GM12801 (cell line): ENCODE measurements around the gene GSS.

Source experiments
- CTCF ChIP-seq: IDR thresholded peaks from one replicate; pipeline ENCODE4 v1.5.1; 2011; ENCODE audit warnings: control low read depth; ENCODE audit not compliant: insufficient read length; ENCODE audit errors: extremely low read depth

Gene GSS

GRCh38 chr20:34970846-34971560 lies 15.4 kb upstream of the GSS start:
- no peak for TF ChIP-seq CTCF

GRCh38 chr20:34970193-34970840 lies 14.7 kb upstream of the GSS start:
- TF ChIP-seq CTCF: no peak

- TF ChIP-seq CTCF: no peak
Observed at GRCh38 chr20:34968042-34968775, 12.6 kb upstream of the GSS start.

DNA sequence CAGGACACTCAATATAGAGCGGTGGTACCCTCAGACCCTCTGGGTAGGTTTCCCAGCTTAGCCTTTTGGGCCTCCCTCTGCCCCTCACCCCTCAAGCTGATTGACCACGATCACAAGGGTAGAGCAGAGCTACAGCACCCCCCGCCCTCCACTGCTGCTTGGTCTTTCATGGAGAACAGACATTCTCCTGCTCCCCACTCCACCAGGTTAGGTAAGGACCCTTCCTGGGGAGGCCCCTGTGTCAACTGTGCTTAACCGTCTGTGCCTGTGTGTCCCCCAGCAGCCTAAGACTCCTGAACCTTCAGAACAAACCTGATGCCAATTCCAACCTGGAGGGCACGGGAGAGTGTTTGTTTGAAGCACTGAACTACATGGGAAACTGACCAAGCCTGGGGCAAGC lies 11.8 kb upstream of the GSS start:
- no peak for TF ChIP-seq CTCF

- no peak for TF ChIP-seq CTCF
Observed at GRCh38 chr20:34965051-34965450, 9.4 kb upstream of the GSS start.

GRCh38 chr20:34964486-34964885 lies 8.9 kb upstream of the GSS start:
- no peak for TF ChIP-seq CTCF

DNA sequence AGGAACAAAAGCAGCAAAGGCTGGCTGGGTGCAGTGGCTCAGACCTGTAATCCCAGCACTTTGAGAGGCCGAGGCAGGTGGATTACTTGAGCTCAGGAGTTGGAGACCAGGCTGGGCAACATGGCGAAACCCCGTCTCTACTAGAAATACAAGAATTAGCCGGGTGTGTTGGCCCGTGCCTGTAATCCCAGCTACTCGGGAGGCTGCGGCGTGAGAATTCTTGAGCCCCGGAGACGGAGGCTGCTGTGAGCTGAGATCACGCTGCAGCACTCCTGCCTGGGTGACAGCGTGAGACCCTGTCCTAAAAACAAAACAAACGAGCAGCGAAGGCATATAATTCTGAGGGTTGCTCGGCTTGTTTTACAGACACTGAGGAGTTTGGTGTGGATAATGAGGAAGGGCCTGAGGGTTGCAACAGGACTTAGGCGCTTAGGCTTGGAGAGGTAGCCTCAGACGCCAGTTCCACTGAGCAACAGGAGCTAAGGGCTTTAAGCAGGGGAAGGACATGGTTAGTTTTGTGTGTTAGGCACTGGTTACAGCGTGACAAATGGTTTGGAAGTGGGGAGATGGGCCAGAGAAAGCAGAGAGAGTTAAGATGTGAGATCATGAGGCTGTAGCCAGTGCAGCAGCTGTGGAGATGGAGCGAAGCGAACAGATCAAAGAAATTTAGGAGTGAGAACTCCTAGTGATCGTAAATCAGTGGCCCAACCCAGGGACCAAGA lies 1.3 kb upstream of the GSS start:
- no peak for TF ChIP-seq CTCF
